DMS 273 treated with DMSO at 0.1 percent for 48 hours (cell line): ENCODE data around the gene SHISA3.
A peak's percentile ranks its signal among the peaks of the same experiment; 100 is the strongest.
"Not testable (repeated sequence)": the region's sequence is repeated elsewhere in the genome, so short reads cannot be mapped to it uniquely, and the experiment has no call there.

ENCODE experiments used
- DNase-seq: peaks from one replicate; lab custom pipeline; 2025; lab: John Stamatoyannopoulos, UW

SHISA3 gene

DNA sequence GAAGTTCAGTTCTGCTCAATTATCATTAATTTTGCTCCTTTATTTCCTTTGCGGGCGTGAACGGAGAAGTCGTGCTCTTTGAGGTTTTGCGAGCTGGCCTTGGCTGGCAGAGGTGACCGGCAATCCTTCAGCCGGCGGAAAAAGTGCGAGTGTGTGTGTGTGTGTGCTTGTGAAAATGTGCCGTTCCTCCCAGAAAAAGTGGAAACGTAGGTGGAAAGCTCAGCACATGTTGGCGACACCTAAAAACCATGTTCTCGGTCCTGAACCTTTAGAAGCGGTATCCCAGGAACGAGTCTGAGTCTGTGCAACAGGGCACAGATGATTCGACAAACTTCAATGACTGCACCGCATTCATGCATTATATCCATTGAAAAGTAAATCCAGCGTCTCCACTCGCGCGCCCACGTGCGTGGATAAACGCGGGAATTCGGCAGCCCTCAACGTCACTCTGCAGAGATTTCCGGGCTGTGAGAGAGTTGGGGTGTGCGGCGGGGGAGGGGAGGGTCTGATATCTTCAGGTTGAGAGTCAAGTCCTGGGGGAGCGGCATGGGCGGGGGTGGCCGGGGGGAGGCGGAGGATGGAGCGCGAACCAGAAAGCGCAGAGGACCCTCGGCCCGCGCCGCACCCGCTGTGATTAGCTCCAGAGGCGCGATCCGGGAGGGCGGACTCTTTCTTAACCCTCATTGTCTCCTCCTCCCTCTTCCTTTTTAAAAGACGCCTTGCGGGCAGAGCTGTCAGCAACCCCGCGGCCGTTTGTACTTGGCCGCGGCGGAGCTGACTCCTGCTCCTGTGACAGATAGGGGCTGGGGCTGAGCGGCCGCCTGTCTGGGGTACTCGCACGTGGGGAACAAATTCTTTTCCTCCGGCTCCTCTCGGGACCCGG lies at the start of gene SHISA3:
Gene SHISA3, plus strand, starts transcription at position 737 of the 883 bp plus-strand sequence. CDS start 569 bp downstream, outside the sequence.
- no peak for DNase-seq

DNA sequence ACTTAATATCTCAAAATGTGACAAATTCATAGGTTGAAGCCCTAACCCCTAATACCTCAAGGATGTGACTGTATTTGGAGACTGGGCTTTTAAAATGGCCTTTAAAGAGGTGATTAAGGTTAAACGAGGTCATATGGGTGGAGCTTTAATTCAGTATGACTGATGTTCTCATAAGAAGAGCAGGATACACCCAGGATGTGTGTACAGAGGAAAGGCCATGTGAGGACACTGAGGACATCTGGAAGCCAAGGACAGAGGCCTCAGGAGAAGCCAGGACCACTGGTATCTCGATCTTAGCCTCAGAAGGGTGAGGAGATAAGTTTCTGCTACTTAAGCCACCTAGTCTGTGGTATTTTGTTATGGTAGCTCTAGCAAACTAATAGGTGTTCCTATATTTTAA lies 49.0 kb upstream of the SHISA3 start:
- no peak for DNase-seq

DNA sequence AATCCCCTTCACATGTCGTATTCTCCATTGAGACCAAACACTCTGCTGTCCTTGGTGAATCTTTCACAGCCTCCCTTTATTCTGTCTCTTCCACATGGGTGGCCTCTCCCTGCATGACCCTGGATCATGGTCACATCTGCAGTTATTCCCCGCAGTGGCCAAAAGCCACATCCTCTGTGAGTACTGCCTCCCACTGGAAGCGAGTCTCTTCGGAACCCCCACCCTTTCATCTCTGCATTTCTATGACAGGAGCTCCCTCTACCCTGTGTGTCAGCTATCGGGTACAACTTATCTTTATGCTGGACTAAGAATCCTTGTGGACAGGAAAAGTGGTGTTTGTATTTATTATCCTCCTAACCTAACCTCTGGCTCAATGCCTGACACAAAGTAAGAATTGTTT lies 48.6 kb upstream of the SHISA3 start:
- DNase-seq: no peak

DNA sequence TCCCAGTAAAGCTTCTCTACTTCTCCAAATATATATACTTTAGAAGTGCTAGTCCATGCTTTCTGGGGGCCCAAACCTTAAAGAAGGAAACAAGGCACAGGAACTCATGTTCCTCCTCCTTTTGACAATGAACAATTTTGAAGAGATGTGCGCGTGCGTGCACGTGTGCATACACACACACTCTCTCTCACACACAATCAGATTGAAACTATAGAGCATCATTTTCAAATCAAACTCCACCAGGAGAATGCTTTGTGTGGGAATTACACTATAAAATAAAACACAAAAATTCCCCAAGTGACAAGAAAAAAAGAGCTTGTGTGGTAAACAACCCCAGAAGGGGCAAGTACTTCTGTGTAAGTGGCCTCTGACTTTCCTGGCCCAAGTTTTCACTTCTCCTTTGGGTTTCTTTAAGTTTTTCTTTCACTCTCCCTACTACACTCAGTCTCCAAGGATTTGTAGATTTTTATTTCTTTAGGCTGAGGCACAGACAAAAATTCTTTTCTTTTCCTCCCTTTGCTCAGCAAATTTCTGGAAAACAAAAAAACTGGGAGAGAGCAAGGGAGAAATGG lies 46.6 kb upstream of the SHISA3 start:
- DNase-seq: no peak

DNA sequence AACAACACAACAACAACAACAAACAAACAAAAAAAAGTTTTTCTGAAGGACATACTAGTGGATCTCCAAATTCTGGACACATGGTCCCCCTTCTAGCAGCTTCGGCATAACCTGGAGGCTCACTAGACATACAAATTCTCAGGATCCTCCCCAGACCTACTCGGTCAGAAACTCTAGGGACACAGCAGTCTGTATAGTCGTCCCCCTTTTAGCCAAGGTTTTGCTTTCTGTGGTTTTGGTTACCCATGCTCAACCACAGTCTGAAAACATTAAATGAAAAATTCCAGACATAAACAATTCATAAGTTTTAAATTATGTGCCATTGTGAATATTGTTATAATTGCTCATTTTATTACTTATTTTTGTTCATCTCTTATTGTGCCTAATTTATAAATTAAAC lies 45.2 kb upstream of the SHISA3 start:
- DNase-seq: no peak

DNA sequence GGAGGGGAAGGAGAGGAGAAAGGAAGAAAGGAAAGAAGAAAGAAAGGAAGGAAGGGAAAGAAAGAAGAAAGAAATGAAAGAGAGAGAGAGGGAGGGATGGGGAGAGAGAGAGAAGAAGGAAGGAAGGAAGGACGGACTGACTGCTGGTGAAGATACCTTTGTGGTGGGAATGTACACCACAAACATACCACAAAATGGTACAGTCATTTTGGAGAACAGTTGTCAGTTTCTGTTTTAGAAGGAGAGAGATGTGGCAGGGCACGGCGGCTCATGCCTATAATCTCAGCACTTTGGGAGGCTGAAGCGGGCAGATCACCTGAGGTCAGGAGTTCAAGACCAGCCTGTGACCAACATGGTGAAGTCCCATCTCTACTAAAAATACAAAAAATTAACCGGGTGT lies 40.0 kb upstream of the SHISA3 start:
- no peak for DNase-seq

DNA sequence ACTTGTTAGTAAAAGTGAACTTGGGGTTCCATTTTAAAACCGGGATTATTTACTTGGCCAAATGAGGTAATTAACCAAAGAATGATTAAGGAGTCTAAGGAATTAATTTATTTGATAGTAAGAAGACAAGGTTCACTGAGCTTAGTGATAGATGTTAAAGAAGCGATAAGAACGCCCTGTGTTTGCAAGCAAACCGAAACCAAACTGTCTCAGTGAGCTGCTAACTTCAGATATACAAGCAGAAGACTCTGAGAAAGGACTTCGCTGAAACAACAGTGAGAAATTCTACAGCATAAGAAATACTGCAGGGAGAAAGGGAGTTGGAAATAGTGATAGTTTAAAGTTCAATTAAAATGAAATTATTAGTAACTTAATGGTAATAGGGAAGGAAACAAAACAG lies 37.6 kb upstream of the SHISA3 start:
- no peak for DNase-seq

DNA sequence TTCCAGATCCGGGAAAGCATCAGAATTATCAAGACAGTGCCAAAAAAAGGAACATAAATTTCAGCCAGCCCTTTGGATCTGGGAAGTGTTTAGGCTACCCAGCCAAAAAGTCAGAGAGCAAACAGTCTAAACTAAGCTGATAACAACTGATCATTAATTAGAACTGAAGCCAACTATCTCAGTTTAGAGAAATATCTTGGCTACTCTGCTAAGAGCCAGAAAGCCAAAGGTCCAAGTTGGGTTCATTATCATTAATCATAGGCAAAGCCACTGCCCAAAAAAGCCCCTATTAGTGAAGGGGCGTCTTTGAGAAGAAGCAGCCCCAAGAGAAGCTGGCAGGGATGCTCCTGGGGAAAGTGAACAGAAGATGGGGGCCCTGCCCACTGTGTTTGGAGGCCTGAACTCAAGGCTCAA lies 37.0 kb upstream of the SHISA3 start:
- DNase-seq: no peak

DNA sequence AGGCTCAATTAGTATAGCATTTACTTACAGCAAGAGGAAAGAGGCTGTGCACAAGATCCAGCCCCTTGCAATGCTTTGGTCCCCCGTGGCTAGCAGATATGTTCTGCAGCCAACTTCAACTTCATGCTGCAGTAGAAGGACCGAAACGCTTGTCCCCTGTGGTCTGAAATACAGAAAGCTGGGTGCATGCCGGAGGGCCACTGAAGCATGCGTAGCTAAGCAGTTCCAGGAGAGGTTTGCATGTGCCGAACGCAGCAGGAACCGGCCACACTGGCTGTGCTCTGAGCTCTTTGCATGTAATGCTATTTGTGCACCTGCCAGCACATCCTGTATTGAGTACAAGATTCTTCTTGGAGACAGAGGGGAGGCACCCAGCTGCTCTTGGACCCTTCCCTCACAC lies 35.8 kb upstream of the SHISA3 start:
- no peak for DNase-seq

DNA sequence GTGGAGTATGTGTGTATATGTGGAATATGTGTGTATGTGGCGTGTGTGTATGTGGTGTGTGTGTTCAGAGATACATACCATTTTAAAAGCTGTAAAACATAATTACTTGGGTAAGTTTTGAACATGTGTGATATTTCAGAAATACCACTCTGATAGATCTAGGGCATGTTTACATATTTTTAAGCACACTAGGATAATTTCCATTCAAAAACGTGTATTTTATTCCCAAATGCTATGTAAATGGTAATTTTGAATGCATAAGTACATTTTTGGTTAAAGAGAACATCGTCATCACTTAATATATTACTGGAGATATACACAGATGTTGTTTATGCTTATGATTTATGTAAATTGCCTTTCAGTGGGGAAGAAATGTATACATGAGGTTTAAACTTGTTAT lies 34.7 kb upstream of the SHISA3 start:
- no peak for DNase-seq

DNA sequence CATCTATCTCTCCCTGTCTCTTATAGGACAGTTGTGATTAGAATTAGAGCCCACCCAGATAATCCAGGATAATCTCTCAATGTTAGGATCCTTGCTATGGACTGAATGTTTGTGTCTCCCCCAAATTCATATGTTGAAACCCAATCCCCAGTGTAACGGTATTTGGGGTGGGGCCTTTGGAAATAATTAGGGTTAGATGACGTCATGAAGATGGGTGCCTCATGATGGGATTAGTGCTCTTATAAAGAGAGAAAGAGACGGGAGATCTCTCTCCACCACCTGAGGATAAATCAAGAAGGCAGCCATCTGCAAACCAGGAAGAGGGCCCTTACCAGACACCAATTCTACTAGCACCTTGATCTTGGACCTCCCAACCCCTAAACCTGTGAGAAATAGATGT lies 33.7 kb upstream of the SHISA3 start:
- DNase-seq: no peak

DNA sequence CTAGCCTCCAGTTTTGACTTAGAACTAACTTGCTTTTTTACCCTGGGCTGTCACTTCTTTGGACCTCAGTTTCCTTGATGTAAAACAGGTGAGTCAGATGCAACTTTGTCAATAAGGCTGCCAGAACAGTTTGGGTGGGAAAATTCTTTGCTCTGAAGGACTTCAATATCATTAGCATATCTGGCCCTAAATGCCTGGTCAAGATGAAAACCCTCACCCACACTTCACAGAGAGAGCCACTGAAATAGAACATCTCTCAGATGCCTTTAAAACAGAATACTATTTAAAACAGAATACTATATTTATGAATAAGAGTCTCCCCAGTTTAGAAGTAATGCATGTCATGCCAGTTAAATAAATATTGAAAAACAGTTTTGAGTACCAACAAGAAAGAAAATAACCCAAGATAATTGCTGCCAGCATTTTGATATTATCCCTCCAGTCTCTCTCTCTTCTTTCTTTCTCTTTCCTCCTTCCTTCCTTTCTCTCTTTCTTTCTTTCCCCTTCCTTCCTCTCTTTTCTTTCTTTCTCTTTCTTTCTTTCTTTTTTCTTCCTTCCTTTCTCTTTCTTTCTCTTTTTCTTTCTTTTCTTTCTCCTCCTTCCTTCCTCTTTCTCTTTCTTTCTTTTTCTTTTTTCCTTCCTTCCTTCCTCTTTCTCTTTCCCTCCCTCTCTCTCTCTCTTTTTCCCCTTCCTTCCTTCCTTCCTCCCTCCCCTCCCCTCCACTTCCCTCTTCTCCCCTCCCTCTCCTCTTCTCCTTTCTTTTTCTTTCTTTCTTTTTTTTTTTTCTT lies 32.8 kb upstream of the SHISA3 start:
- DNase-seq: no peak

DNA sequence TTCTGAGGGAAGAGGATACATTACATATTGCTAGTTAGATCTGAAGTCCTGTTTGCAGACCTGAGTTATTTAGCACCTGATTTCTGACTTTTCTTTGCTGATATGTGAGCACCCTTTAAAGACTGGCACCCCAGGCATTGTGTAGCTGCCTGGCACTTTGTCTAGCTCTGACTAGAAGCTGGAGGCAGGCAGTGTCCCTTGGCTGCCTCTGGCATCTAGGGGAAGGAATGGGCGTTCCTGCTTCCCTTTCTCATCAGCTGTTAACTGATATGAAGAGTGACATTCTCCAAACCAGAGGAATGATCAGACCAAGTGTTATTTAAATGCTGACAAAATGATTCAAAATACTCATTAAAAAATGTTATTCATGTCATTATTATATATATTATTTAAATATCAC lies 30.3 kb upstream of the SHISA3 start:
- no peak for DNase-seq

DNA sequence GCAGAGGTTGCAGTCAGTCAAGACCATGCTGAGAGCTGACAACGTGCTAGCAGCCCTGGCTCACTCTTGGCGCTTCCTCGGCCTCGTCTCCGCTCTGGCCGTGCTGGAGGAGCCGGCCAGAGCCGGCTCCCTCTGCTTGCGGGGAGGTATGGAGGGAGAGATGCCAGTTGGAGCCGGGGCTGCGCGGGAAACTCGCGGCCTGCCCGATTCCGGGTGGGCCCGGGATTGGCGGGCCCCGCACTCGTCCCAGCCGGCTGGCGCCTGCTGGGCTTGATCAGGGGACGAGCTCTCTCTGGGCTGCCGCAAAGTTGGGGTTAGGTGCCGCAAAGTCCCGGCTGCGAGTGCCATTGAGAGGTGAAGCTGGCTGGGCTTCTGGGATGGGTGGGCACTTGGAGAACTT lies 27.8 kb upstream of the SHISA3 start:
- DNase-seq: no peak

DNA sequence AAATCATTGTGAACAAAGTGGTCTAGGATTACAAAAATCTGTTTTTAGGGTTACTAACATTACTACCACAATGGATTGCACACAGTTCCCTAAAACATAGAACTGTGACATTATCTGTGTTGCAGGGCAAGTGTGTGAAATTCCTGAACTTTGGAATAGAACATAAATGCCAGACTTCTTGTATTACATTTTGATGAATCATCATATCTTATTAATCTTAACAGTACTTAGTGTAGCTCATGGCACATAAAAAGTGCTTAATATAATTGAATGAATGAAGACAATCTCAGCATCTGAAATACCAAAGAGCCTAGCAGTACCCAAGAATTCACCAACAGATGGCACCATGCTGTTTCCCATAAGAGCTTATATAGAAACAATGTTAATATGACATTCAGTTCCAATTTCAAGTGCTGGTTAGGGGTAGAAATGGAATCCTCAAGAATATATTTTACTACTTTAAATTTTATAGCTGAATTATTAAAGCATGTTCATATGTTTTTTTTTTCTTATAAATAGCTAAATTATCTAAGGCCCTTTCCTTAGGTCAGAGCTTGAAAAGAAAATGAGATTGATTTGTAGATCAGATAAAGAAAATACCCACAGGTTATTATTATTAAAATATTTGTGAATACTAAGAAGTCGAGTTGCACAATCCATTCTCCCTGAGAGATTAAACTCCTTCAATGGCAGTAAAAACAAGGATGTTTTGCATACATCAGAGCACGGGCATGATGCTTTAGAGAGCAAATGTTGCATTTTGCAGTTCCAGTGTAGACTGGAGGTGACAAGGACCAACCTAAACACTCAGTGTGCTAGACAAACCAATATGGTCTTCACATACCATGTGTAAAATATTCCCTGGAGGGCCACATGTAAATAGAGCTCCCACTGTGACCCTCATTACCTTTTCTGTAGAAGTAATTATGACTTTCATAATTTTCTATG lies 25.7 kb upstream of the SHISA3 start:
- peak; percentile 0 for DNase-seq

DNA sequence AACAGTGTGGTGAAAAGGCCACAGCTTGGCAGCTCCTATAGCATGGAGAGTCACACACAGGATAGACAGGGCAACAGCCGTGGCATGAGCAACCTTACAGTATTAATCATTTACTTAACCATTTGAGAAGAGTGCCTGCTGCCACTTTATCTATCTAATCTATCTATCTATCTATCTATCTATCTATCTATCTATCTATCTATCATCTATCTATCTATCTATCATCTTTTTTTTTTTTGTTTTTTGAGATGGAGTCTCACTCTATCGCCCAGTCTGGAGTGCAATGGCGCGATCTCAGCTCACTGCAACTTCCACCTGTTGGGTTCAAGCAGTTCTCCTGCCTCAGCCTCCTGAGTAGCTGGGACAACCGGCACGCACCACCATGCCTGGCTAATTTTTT lies 25.0 kb upstream of the SHISA3 start:
- not testable (repeated sequence) for DNase-seq

DNA sequence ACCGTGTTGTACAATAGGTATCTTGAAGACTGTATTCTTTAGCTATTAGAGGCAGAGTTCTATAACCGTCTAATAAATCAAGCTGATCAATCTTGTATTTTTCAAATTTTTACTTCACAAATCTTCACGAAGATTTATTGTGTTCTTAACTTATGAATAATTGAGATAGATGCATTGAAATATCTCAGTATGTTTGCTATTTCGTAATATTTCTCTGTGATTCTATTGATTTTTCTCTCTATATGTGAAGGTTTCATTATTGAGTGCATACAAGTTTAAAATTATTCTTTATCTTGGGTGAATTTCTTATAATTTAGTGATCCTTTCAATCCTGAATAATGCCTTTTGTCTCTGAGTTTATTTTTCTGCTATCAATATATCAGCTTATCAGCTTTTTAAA lies 19.8 kb upstream of the SHISA3 start:
- DNase-seq: no peak

DNA sequence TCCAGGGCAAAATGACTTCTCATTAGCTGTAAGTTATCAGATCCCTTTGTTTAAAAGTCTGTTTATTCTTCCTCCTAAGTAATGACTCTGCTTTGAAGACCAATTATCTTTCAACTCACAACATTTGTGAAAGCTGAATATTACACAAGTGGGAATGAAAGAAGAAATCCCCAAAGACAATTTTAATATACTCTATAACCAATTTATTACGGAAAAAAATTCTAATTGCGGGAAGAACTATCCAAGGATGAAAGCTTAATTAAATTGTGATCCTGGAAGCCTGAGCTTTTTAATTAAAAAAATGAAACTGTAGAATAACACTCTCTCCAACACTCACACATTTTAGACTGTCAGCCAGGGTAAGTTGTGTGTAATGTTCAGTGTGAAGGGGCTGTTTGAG lies 15.6 kb upstream of the SHISA3 start:
- no peak for DNase-seq

DNA sequence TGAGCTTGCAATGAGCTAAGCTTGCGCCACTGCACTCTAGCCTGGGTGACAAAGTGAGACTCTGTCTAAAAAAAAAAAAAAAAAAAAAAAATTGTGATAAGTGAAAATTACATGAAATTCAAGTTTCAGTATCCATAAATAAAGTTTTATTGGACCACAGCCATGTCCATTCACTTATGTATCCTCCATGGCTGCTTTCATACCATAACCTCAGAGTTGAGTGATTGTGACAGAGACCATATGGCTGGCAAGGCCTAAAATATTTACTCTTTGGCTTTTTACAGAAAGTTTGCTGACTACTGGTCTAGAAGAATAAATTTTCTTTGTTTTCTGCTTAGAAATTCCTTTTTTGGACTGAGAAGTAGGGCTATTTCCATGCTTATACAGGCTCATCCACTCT lies 11.8 kb upstream of the SHISA3 start:
- no peak for DNase-seq

DNA sequence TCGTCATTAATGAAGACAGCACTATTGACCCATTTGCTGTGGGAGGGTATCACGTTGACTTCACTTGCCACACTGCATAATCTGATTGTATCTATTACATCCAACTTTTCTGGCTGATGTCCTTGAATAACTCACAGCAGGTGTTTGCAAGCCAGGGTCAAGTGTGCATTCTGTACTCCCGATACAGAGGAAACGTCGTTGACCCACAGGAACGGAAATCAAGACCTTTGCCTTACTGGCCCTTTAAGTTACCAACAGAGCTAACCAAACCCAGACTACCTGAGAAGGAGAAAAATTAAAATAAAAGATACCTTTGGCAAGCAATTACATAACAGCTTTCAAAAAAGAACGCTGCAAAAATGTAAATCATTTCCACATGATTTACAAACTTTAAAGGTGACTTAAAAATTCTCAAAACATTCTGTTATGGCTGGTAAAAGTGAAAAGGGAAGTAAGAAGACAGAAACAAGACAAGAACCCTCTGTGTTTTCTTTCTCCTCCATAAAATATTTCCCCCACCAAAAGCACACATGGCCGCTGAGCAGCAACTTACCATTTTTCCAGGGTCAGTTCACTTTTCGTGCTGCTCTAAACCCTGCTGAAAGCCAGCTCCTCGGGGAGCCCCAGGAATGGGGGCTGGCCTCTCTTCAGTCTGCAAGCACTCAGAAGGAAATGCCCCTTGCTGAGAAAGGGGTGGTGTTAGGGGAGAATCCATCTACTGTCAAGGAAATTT lies 6.5 kb upstream of the SHISA3 start:
- no peak for DNase-seq

DNA sequence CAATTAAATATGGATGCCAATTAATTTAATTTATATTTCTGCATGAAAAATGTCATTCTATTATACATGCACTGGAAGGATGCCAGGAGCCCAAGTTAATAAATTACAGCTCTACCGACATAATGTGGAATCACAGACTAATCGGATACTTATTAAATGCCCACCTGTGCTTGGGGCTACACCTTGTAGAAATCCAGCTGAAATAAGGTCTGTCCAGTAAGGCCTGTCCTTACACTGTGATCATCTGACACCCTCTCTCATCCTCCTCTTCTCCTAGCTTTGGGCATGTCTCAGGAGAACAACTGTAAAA lies 6.0 kb upstream of the SHISA3 start:
- DNase-seq: no peak
